ENCODE measurements around the gene PLCB1. TPM values are rescaled to one million over a fixed set of nuclear protein-coding genes. Genes with fewer than 3 reads are reported as not detected.
"Not testable (repeated sequence)": the region's sequence is repeated elsewhere in the genome, so short reads cannot be mapped to it uniquely, and the experiment has no call there.

PLCB1 gene
- total RNA-seq, 3 donors from 2014 or later = 12.2 to 106 (median 30.5) TPM

DNA sequence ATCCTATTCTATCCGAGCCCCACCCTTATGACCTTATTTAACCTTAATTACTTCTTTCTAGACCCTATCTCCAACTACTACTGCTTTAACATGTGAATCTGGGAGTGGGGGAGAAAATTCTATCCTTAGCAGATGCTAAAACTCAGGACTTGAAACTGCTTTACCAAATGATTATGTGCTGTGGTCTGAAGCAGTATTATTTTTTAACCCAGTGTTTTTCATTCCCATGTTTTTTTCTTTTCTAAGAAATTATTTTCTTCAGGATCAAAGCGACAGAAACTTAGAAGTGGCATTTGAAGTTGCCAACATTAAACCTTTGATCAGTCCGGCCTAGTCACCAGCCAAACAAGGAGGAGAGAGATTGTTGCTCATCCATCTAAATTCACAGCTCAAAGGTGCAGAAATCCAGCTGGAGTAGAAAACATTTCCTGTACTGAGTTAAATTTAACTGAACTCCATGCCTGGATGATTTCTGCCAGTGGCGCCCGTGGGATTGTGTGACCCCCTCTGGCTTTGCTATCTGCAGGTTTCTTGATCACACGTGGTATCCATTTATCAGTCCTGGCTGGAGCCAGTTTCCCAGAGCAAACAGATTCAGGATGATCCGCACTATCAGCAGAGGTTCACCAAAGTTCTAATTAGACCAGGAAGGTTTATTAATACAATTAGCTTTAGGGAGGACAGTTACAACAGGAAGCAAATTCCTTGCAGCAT lies 300.5 kb downstream of the PLCB1 start:
- Histone ChIP-seq H3K27me3 (no peaks in the 10 kb centered on the region), H3K9me3 (no peaks in the 10 kb centered on the region), H3K36me3 (no peaks in the 10 kb centered on the region), H3K27ac (peak overlapping the region; percentile 45 to 76), H3K4me3 (peak overlapping the region in 1 of 3 donors; percentile 11), H3K4me1 (no peaks in the 10 kb centered on the region)
- TF ChIP-seq, protein P1, sequence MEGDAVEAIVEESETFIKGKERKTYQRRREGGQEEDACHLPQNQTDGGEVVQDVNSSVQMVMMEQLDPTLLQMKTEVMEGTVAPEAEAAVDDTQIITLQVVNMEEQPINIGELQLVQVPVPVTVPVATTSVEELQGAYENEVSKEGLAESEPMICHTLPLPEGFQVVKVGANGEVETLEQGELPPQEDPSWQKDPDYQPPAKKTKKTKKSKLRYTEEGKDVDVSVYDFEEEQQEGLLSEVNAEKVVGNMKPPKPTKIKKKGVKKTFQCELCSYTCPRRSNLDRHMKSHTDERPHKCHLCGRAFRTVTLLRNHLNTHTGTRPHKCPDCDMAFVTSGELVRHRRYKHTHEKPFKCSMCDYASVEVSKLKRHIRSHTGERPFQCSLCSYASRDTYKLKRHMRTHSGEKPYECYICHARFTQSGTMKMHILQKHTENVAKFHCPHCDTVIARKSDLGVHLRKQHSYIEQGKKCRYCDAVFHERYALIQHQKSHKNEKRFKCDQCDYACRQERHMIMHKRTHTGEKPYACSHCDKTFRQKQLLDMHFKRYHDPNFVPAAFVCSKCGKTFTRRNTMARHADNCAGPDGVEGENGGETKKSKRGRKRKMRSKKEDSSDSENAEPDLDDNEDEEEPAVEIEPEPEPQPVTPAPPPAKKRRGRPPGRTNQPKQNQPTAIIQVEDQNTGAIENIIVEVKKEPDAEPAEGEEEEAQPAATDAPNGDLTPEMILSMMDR (IDR thresholded peaks at IDR 0.05) = no peak
- TF ChIP-seq POLR2AphosphoS5 (IDR thresholded peaks at IDR 0.05) (no peak), POLR2A (IDR thresholded peaks at IDR 0.05) (no peak)
- no peak for DNase-seq (ENCODE audit: low spot score in 2 of 2)
- intact Hi-C loops (cut with DNase I; ENCODE audit: low total_unique reads) = no loop called here

DNA sequence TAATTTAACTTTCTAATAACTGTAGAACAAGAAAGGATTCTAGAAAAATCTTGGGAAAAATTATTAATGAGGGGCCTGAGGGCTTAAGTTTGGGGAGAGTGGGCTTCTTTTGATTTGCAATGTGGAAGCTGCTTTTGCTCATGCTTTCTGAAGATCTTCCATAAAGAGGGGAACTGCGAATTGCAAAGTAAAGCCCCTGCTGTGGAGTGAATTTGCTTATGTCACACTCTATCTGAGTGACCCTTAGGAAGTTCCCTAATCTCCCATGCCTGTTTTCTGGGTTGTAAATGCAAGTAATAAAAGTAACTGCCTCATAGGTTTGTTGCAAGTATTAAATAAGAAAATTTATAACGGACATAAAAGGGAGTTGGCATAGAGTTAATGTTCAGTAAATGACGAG lies 301.2 kb downstream of the PLCB1 start:
- intact Hi-C loops (cut with DNase I; ENCODE audit: low total_unique reads) = no loop called here
- Histone ChIP-seq H3K4me3 (no peak overlapping the region), H3K27me3 (no peaks in the 10 kb centered on the region), H3K27ac (peak overlapping the region in 1 of 2 donors; percentile 20), H3K4me1 (no peaks in the 10 kb centered on the region), H3K36me3 (no peaks in the 10 kb centered on the region), H3K9me3 (no peaks in the 10 kb centered on the region)
- TF ChIP-seq POLR2AphosphoS5 (IDR thresholded peaks at IDR 0.05) (no peak), POLR2A (IDR thresholded peaks at IDR 0.05) (no peak)
- TF ChIP-seq, protein P1 (IDR thresholded peaks at IDR 0.05) = no peak
- DNase-seq (ENCODE audit: low spot score in 2 of 2) = no peak

DNA sequence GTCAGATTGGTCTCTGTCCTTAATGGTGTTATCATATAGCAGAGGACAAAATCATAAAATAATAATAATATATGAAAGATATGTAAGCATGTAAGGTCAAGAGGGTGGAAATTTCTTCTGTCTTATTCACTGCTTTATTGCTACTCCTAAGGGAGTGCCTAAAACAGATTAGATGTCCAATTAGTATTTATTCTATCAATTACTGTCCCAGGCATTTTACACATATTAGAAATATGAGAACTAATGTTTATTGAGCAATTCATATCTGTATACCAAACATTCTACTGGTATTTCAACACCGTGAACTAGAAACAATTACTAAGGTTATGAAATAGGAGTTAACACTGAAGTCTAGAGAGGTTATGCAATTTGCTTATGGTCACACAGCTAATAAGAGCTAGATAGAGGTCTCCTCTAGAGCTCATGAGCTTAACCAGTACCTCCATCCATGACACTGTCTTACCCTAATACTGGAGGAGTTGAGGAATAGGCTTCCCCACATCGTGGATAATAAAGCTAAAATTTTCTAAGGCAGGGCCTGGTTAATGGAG lies 302.3 kb downstream of the PLCB1 start:
- H3K4me1 ChIP-seq = no peaks in the 10 kb centered on the region
- no peak for DNase-seq (ENCODE audit: low spot score in 2 of 2)
- TF ChIP-seq, protein P1 (IDR thresholded peaks at IDR 0.05) = no peak
- TF ChIP-seq POLR2AphosphoS5 (IDR thresholded peaks at IDR 0.05) (no peak), POLR2A (IDR thresholded peaks at IDR 0.05) (no peak)
- H3K36me3 ChIP-seq = no peaks in the 10 kb centered on the region
- no peak overlapping the region for H3K27ac ChIP-seq
- H3K27me3 ChIP-seq = no peaks in the 10 kb centered on the region
- intact Hi-C loops (cut with DNase I; ENCODE audit: low total_unique reads) = no loop called here
- H3K4me3 ChIP-seq = no peak overlapping the region
- H3K9me3 ChIP-seq = no peaks in the 10 kb centered on the region

DNA sequence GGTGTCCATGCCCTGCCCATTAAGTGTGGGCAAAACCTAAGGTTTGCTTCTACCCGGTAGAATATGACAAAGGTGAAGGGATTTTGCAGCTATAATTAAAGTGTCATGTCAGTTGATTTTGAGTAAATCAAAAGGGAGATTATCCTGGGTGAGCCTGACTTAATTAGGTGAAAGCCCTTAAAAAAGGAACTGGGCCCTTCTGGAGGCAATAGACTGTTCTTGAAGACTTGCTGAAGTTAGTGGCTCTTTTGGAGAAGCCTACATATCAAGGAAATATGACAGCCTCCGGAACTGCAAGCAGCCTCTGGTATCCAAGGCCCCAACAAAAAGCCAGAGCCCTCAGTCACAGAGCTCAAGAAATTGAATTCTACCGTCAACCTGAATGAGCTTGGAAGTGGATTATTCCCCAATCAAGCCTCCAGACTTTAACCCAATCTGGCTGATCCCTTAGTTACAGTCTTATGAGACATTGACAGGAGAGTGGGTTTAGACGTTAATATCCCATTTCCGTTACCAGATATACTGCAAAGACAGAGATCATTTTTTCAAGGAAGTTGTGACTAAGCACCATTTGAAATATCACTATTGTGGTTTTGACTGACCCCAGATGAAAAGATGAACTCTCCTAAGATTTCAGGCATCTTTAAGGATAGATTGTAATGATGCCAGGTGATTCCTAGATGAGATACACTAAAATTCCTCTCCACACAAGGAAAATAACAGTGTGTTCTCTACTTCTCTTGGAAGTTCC lies 303.4 kb downstream of the PLCB1 start:
- H3K36me3 ChIP-seq = no peaks in the 10 kb centered on the region

DNA sequence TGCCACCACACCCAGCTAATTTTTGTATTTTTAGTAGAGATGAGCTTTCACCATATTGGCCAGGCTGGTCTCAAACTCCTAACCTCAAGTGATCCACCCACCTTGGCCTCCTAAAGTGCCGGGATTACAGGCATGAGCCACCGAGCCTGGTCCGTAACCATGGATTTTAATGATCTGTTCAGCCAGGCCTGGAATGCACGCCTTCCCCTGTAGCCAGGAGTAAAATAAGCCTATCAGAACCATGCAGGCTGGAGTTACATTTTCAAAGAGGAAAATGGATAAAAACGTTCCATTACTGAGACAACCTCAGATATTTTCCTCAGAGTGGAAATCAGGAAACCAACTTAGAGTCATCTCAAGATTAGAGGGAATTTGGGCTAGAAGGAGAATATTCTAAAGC lies 304.9 kb downstream of the PLCB1 start:
- H3K4me3 ChIP-seq; H3K27me3 ChIP-seq; intact Hi-C loops (cut with DNase I; ENCODE audit: low total_unique reads); DNase-seq (ENCODE audit: low spot score in 2 of 2); H3K4me1 ChIP-seq; H3K27ac ChIP-seq; H3K36me3 ChIP-seq; H3K9me3 ChIP-seq: not testable (repeated sequence)

More for the DNA sequence above, 303.4 kb downstream of the PLCB1 start:
- Histone ChIP-seq H3K4me3 (no peak overlapping the region), H3K27ac (no peak overlapping the region), H3K27me3 (no peaks in the 10 kb centered on the region), H3K9me3 (no peaks in the 10 kb centered on the region), H3K4me1 (no peaks in the 10 kb centered on the region)
- intact Hi-C loops (cut with DNase I; ENCODE audit: low total_unique reads) = no loop called here
- DNase-seq (ENCODE audit: low spot score in 2 of 2) = no peak
- TF ChIP-seq POLR2AphosphoS5 (IDR thresholded peaks at IDR 0.05) (no peak), POLR2A (IDR thresholded peaks at IDR 0.05) (no peak)

DNA sequence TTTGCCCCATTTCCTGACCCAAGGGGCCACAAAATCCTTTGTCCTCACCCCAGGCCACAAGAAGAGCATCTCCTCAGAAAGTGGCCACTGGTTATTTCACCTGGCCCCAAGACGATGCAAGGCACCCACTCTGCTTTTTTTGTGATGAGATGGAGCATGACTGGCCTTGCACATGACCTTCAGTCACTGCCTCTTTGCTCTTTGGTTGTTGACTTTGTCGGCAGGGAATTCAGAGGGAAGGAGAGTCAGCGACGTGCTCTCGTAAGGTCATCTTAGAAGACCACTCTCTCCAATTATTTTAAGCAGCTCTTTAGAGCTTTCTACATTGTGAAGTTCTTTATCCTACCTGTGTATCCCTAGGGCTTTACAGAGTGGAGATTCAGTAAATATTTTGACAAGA lies 306.7 kb downstream of the PLCB1 start:
- Histone ChIP-seq H3K9me3 (no peaks in the 10 kb centered on the region), H3K27ac (no peak overlapping the region), H3K36me3 (no peaks in the 10 kb centered on the region), H3K27me3 (no peaks in the 10 kb centered on the region), H3K4me1 (no peaks in the 10 kb centered on the region), H3K4me3 (no peak overlapping the region)
- no peak for DNase-seq (ENCODE audit: low spot score in 2 of 2)
- intact Hi-C loops (cut with DNase I; ENCODE audit: low total_unique reads) = no loop called here
- TF ChIP-seq, protein P1 (IDR thresholded peaks at IDR 0.05) = no peak
- TF ChIP-seq POLR2AphosphoS5 (IDR thresholded peaks at IDR 0.05) (no peak), POLR2A (IDR thresholded peaks at IDR 0.05) (no peak)

All from breast epithelium (tissue), 4 donors.